PC-9 (cell line): ENCODE data around the gene CXCL1. TPM values are rescaled to one million over a fixed set of nuclear protein-coding genes. Genes with fewer than 3 reads are reported as not detected.

ENCODE experiments used
- BruUV-seq: library from RNA; stranded (reverse); fragments of 400-500 nt; replicated peaks from 2 replicates; lab custom pipeline; 2021; lab: Mats Ljungman, UMichigan
- CTCF ChIA-PET: fragments of 300-600 bp; sonication (Branson Sonifier 250); formaldehyde crosslinking; loops from one replicate; lab custom pipeline; 2022; ENCODE audit warnings: antibody characterized with exemption; lab: Charles Lee
- POLR2A ChIA-PET: fragments of 300-600 bp; sonication (Branson Sonifier 250); formaldehyde crosslinking; loops from one replicate; lab custom pipeline; 2022; ENCODE audit warnings: antibody characterized with exemption; ENCODE audit not compliant: unreplicated experiment; lab: Charles Lee
- DNase-seq, 2 experiments: peaks; one replicate each; pipeline versions ENCODE4 v3.0.0 to v3.0.0-alpha.2; 2015 to 2022; ENCODE audit warnings: mixed read lengths in 1 of 2
- H2AFZ ChIP-seq: fragments of 200-600 bp; sonication (generic); 2 replicates; pipeline ENCODE4 v1.8.1; 2017; ENCODE audit warnings: antibody characterized with exemption
- H3F3A ChIP-seq: fragments of 200-600 bp; sonication (generic); 2 replicates; pipeline ENCODE4 v1.8.1; 2017; ENCODE audit warnings: antibody characterized with exemption, mild to moderate bottlenecking, low read depth; ENCODE audit not compliant: insufficient read depth
- H3K27ac ChIP-seq: fragments of 200-600 bp; sonication (generic); 2 replicates; pipeline ENCODE4 v1.6.1; 2016; ENCODE audit warnings: mixed run types
- H3K27me3 ChIP-seq: fragments of 200-600 bp; sonication (generic); 2 replicates; pipeline ENCODE4 v1.6.1; 2016; ENCODE audit warnings: low read depth, mixed run types; ENCODE audit not compliant: insufficient read depth
- H3K36me3 ChIP-seq: fragments of 200-600 bp; sonication (generic); 2 replicates; pipeline ENCODE4 v1.6.1; 2016; ENCODE audit warnings: low read depth, mixed run types
- H3K4me1 ChIP-seq: fragments of 200-600 bp; sonication (generic); replicated peaks from 2 replicates; pipeline ENCODE4 v1.6.1; 2016; ENCODE audit warnings: mixed run types; ENCODE audit not compliant: insufficient read depth
- H3K4me2 ChIP-seq: fragments of 200-600 bp; sonication (generic); 2 replicates; pipeline ENCODE4 v1.6.1; 2017; ENCODE audit warnings: mixed run types
- H3K4me3 ChIP-seq: fragments of 200-600 bp; sonication (generic); 2 replicates; pipeline ENCODE4 v1.6.1; 2016; ENCODE audit warnings: mixed run types
- H3K79me2 ChIP-seq: fragments of 200-600 bp; sonication (generic); 2 replicates; pipeline ENCODE4 v1.6.1; 2017; ENCODE audit warnings: low read depth, mixed run types
- H3K9me2 ChIP-seq: fragments of 200-600 bp; sonication (generic); 2 replicates; pipeline ENCODE4 v1.8.1; 2017; ENCODE audit warnings: mild to moderate bottlenecking; ENCODE audit not compliant: insufficient read depth
- H3K9me3 ChIP-seq: fragments of 200-600 bp; sonication (generic); 2 replicates; pipeline ENCODE4 v1.8.1; 2016; ENCODE audit warnings: low read depth; ENCODE audit not compliant: insufficient read depth
- H4K20me1 ChIP-seq: fragments of 200-600 bp; sonication (generic); 2 replicates; pipeline ENCODE4 v1.8.1; 2017; ENCODE audit not compliant: insufficient read depth
- CTCF ChIP-seq: fragments of 200-600 bp; sonication (generic); conservative IDR thresholded peaks from 2 replicates; pipeline ENCODE4 v1.6.1; 2017; ENCODE audit warnings: mixed run types, antibody characterized with exemption, mild to moderate bottlenecking, moderate library complexity
- EZH2 ChIP-seq: fragments of 200-600 bp; sonication (generic); IDR thresholded peaks from 2 replicates; pipeline ENCODE4 v1.8.0; 2017; ENCODE audit warnings: antibody characterized with exemption, low read depth
- intact Hi-C: fragments of 100-400 bp; cut with micrococcal nuclease; formaldehyde crosslinking; loops from one replicate; pipeline ENCODE4 v1.10.0; 2022; ENCODE audit not compliant: unreplicated experiment
- total RNA-seq: library from RNA; stranded (reverse); gene quantifications from 2 replicates; pipeline ENCODE4 v1.2.3, GENCODE V29; 2021

Gene CXCL1
- total RNA-seq, 1 experiment from 2014 or later = 0.33 TPM

GRCh38 chr4:73851293-73851692 is 17.9 kb upstream of the CXCL1 start:
- CTCF ChIA-PET = no interaction called here
- no TSS peak for BruUV-seq
- H3K4me2 ChIP-seq = no peak overlapping the region
- no peaks in the 10 kb centered on the region for H3K4me1 ChIP-seq
- H3K79me2 ChIP-seq = no peaks in the 10 kb centered on the region
- no peak overlapping the region for H3K27ac ChIP-seq
- DNase-seq = no peak
- POLR2A ChIA-PET = no interaction called here
- H3K9me3 ChIP-seq = no peaks in the 10 kb centered on the region
- TF ChIP-seq CTCF = no peak
- no peak for TF ChIP-seq EZH2
- no peak overlapping the region for H3K4me3 ChIP-seq
- H3F3A ChIP-seq = no peaks in the 10 kb centered on the region
- no peaks in the 10 kb centered on the region for H3K27me3 ChIP-seq
- H3K9me2 ChIP-seq = no peaks in the 10 kb centered on the region
- no peak overlapping the region for H2AFZ ChIP-seq
- no peaks in the 10 kb centered on the region for H4K20me1 ChIP-seq
- no peaks in the 10 kb centered on the region for H3K36me3 ChIP-seq
- intact Hi-C loops = no loop called here

- Histone ChIP-seq H3K4me1 (no peaks in the 10 kb centered on the region), H3K36me3 (no peaks in the 10 kb centered on the region), H3K79me2 (no peaks in the 10 kb centered on the region), H4K20me1 (no peaks in the 10 kb centered on the region), H3K9me3 (no peaks in the 10 kb centered on the region), H3K27ac (no peak overlapping the region), H2AFZ (no peak overlapping the region), H3K9me2 (no peaks in the 10 kb centered on the region), H3F3A (no peaks in the 10 kb centered on the region), H3K27me3 (no peaks in the 10 kb centered on the region), H3K4me2 (no peak overlapping the region), H3K4me3 (no peak overlapping the region)
- POLR2A ChIA-PET = no interaction called here
- no TSS peak for BruUV-seq
- intact Hi-C loops = no loop called here
- CTCF ChIA-PET = no interaction called here
- TF ChIP-seq EZH2 (no peak), CTCF (no peak)
- DNase-seq = no peak
Measured at GRCh38 chr4:73852771-73853170, 16.4 kb upstream of the CXCL1 start.

- Histone ChIP-seq H3K9me3 (no peaks in the 10 kb centered on the region), H3F3A (no peaks in the 10 kb centered on the region), H3K27me3 (no peaks in the 10 kb centered on the region), H3K4me2 (no peak within 1 kb of the TSS), H3K27ac (no peak within 1 kb of the TSS), H3K9me2 (no peaks in the 10 kb centered on the region), H3K4me1 (no peaks in the 10 kb centered on the region), H3K4me3 (no peak within 1 kb of the TSS), H3K36me3 (no peaks in the 10 kb centered on the region), H3K79me2 (no peaks in the 10 kb centered on the region), H2AFZ (no peak within 1 kb of the TSS), H4K20me1 (no peaks in the 10 kb centered on the region)
- no TSS peak for BruUV-seq
- TF ChIP-seq EZH2 (no peak), CTCF (no peak)
- ChIA-PET POLR2A (no interaction called here), CTCF (no interaction called here)
- DNase-seq = no peak
- intact Hi-C loops = no loop called here
Measured at GRCh38 chr4:73853246-73853704, 15.9 kb upstream of the CXCL1 start, which contains the start of gene PF4V1. Gene PF4V1, plus strand, starts transcription at chr4:73853296. Its CDS starts 67 bp downstream, at chr4:73853363.
